ENCODE measurements around the gene ERAS.
"Not testable (repeated sequence)": the region's sequence is repeated elsewhere in the genome, so short reads cannot be mapped to it uniquely, and the experiment has no call there.

ERAS gene

GRCh38 chrX:48801280-48802088 is 24.8 kb upstream of the ERAS start, which contains the start of gene HDAC6:
HDAC6 (plus strand) TSS chrX:48802067; CDS start chrX:48802693, 626 bp downstream.
- peak; percentile 76 for DNase-seq (ENCODE audit: insufficient read length)
- TF ChIP-seq POLR2AphosphoS5 (IDR thresholded peaks at IDR 0.05; ENCODE audit: low read depth, low read length), result no peak
- peak; percentile 27; the same call in 1 of the 2 replicates for TF ChIP-seq POLR2A (IDR thresholded peaks at IDR 0.05; ENCODE audit: low read depth, low read length)
- 0 out of 2 replicates have a peak, but pooled peaks have one; percentile 14 for TF ChIP-seq TAF1 (IDR thresholded peaks at IDR 0.05; ENCODE audit: borderline replicate concordance, low read depth, low read length)
- peak; percentile 94 for FAIRE-seq

DNA sequence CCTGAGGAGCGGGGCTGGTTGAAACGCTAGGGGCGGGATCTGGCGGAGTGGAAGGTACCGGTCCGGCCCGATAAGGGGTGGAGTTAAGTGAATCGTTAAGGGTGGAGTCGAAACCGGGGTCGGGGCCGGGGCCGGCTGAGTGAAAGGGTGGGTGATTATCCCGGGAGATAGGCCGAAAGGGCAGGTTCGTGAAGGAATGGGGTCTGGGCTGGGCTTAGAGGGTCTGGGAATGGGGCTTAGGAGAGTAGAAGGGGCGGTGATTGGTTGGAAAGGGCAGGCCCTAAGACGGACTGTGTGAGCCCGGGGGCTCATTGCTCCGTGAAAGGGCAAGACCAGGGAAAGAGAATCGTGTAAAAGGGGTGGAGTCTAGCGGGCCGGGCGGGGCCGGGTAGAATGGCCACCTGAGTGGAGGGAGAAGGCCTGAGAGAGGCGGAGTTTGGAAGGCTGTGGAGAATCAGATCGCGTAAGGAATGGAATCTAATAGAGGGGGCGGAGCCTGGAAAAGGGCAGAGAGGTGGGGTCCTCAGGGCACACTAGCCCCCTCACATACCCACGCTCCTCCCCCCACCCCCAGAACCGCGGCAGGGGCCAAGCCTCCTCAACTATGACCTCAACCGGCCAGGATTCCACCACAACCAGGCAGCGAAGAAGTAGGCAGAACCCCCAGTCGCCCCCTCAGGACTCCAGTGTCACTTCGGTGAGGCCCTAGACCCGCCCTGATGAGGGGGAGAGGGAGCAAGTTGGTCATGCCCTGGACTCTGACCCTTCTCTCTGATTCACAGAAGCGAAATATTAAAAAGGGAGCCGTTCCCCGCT is 24.0 kb upstream of the ERAS start:
- no peak for FAIRE-seq
- TF ChIP-seq POLR2A (IDR thresholded peaks at IDR 0.05; ENCODE audit: low read depth, low read length), result peak; percentile 75
- TF ChIP-seq TAF1 (IDR thresholded peaks at IDR 0.05; ENCODE audit: borderline replicate concordance, low read depth, low read length), result no peak
- 0 out of 2 replicates have a peak, but pooled peaks have one; percentile 29 for TF ChIP-seq POLR2AphosphoS5 (IDR thresholded peaks at IDR 0.05; ENCODE audit: low read depth, low read length)
- peak; percentile 62 for DNase-seq (ENCODE audit: insufficient read length)

- DNase-seq (ENCODE audit: insufficient read length) (no peak), FAIRE-seq (no peak)
- no peak for TF ChIP-seq POLR2A (IDR thresholded peaks at IDR 0.05; ENCODE audit: low read depth, low read length)
- no peak for TF ChIP-seq TAF1 (IDR thresholded peaks at IDR 0.05; ENCODE audit: borderline replicate concordance, low read depth, low read length)
- TF ChIP-seq POLR2AphosphoS5 (IDR thresholded peaks at IDR 0.05; ENCODE audit: low read depth, low read length), result no peak
These were observed 23.5 kb upstream of the ERAS start for GRCh38 chrX:48802905-48803200.

DNA sequence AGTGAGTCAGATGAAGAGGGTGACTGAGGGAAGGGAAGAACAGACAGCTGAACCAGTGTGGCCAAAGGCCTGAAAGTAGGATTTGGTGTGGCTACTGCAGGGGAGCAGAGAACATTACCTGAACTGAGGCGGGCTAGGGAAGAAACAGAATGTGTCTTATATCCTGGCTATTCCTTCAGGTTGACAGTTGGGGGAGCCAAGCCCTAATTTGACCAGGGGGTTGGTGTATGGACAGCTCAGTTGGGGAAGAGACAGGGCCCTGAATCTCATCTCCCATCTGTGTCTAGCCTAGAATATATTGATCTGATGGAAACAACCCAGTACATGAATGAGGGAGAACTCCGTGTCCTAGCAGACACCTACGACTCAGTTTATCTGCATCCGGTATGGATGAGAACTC is 20.2 kb upstream of the ERAS start:
- TF ChIP-seq TAF1 (IDR thresholded peaks at IDR 0.05; ENCODE audit: borderline replicate concordance, low read depth, low read length), result no peak
- no peak for TF ChIP-seq POLR2AphosphoS5 (IDR thresholded peaks at IDR 0.05; ENCODE audit: low read depth, low read length)
- TF ChIP-seq POLR2A (IDR thresholded peaks at IDR 0.05; ENCODE audit: low read depth, low read length), result no peak
- FAIRE-seq (no peak), DNase-seq (ENCODE audit: insufficient read length) (no peak)

DNA sequence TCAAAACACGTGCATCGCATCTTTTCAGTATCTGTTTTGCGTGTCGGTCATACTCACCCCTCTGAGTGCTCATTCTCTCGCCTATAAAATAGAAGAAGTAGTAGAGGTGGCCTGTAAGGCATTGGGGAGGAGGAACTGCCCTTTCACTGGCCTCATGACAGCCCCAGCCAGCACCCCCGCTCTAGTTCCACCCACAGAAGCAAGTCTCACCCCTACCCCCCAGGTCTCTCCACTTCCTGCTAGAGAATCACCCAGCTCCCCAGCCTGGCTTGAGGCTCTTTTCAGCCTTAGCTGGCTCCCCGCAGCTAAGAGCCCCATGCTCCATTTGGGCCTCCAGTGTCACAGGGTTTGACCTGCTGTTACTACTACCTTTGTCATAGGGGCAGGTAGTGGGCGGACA is 12.7 kb upstream of the ERAS start:
- DNase-seq (ENCODE audit: insufficient read length) (no peak), FAIRE-seq (no peak)

GRCh38 chrX:48814722-48815121 is 11.6 kb upstream of the ERAS start:
- TF ChIP-seq TAF1 (IDR thresholded peaks at IDR 0.05; ENCODE audit: borderline replicate concordance, low read depth, low read length), result no peak
- no peak for TF ChIP-seq POLR2AphosphoS5 (IDR thresholded peaks at IDR 0.05; ENCODE audit: low read depth, low read length)
- TF ChIP-seq POLR2A (IDR thresholded peaks at IDR 0.05; ENCODE audit: low read depth, low read length), result no peak
- DNase-seq (ENCODE audit: insufficient read length) (no peak), FAIRE-seq (no peak)

More for the DNA sequence above, 12.7 kb upstream of the ERAS start:
- TF ChIP-seq POLR2AphosphoS5 (IDR thresholded peaks at IDR 0.05; ENCODE audit: low read depth, low read length), result no peak
- no peak for TF ChIP-seq POLR2A (IDR thresholded peaks at IDR 0.05; ENCODE audit: low read depth, low read length)
- TF ChIP-seq TAF1 (IDR thresholded peaks at IDR 0.05; ENCODE audit: borderline replicate concordance, low read depth, low read length), result no peak

DNA sequence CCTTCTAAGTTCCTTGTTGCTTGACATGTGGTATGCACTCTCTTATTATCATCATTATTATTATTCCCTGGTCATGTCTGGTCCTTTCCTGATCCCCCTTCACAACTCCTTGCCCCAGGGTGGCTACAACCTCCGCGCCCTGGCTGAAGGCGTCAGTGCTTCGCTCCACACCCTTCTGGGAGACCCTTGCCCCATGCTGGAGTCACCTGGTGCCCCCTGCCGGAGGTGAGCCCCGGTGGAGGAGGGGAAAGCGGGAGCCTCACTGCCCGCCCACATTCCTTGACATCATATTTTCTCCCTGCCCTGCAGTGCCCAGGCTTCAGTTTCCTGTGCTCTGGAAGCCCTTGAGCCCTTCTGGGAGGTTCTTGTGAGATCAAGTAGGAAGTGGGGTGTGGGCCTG is 11.0 kb upstream of the ERAS start:
- TF ChIP-seq POLR2A (IDR thresholded peaks at IDR 0.05; ENCODE audit: low read depth, low read length) (no peak), TAF1 (IDR thresholded peaks at IDR 0.05; ENCODE audit: borderline replicate concordance, low read depth, low read length) (no peak), POLR2AphosphoS5 (IDR thresholded peaks at IDR 0.05; ENCODE audit: low read depth, low read length) (no peak)
- DNase-seq (ENCODE audit: insufficient read length), result no peak
- FAIRE-seq, result no peak

- TF ChIP-seq TAF1 (IDR thresholded peaks at IDR 0.05; ENCODE audit: borderline replicate concordance, low read depth, low read length) (no peak), POLR2A (IDR thresholded peaks at IDR 0.05; ENCODE audit: low read depth, low read length) (no peak), POLR2AphosphoS5 (IDR thresholded peaks at IDR 0.05; ENCODE audit: low read depth, low read length) (no peak)
- FAIRE-seq (no peak), DNase-seq (ENCODE audit: insufficient read length) (no peak)
These were observed 10.1 kb upstream of the ERAS start for GRCh38 chrX:48816014-48816810.

DNA sequence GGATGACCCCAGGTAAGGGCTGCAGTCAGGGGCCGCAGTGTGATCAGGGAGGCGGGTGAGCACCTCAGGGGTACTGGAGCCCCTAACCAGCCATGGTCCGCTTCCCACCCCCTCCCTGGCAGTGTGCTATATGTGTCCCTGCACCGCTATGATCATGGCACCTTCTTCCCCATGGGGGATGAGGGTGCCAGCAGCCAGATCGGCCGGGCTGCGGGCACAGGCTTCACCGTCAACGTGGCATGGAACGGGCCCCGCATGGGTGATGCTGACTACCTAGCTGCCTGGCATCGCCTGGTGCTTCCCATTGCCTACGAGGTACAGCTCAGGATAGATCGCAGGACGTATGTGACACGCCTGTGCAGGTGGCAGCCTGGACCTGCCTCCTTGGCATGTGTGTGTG is 8.2 kb upstream of the ERAS start:
- TF ChIP-seq POLR2A (IDR thresholded peaks at IDR 0.05; ENCODE audit: low read depth, low read length) (no peak), POLR2AphosphoS5 (IDR thresholded peaks at IDR 0.05; ENCODE audit: low read depth, low read length) (no peak), TAF1 (IDR thresholded peaks at IDR 0.05; ENCODE audit: borderline replicate concordance, low read depth, low read length) (no peak)

GRCh38 chrX:48818866-48819265 is 7.4 kb upstream of the ERAS start:
- TF ChIP-seq POLR2AphosphoS5 (IDR thresholded peaks at IDR 0.05; ENCODE audit: low read depth, low read length) (no peak), POLR2A (IDR thresholded peaks at IDR 0.05; ENCODE audit: low read depth, low read length) (no peak)
- DNase-seq (ENCODE audit: insufficient read length) (no peak), FAIRE-seq (no peak)

More for the DNA sequence above, 8.2 kb upstream of the ERAS start:
- DNase-seq (ENCODE audit: insufficient read length), result no peak
- no peak for FAIRE-seq

- DNase-seq (ENCODE audit: insufficient read length); FAIRE-seq: not testable (repeated sequence)
These were observed 6.9 kb upstream of the ERAS start for GRCh38 chrX:48819394-48819793.
